HG03558 (cell line): ENCODE measurements around the gene SYNM.

ENCODE experiments used
- ATAC-seq: cut with Tn5 transposase; IDR thresholded peaks from one replicate; pipeline ENCODE4 v1.9.1; 2021; ENCODE audit warnings: moderate number of reproducible peaks; ENCODE audit not compliant: unreplicated experiment; ENCODE audit errors: extremely low read depth

The SYNM gene

GRCh38 chr15:99157456-99157855, 52.6 kb downstream of the SYNM start:
- no peak for ATAC-seq

- no peak for ATAC-seq
These were observed 53.9 kb downstream of the SYNM start for GRCh38 chr15:99158626-99159412.

- ATAC-seq: no peak
These were observed 58.6 kb downstream of the SYNM start for GRCh38 chr15:99163271-99164062.

GRCh38 chr15:99164119-99164518, 59.2 kb downstream of the SYNM start:
- no peak for ATAC-seq

- ATAC-seq: no peak
These were observed 60.3 kb downstream of the SYNM start for GRCh38 chr15:99165020-99165790.

GRCh38 chr15:99165956-99166689, 61.2 kb downstream of the SYNM start:
- no peak for ATAC-seq

- ATAC-seq: no peak
These were observed 62.3 kb downstream of the SYNM start for GRCh38 chr15:99167201-99167600.

- ATAC-seq: no peak
These were observed 62.8 kb downstream of the SYNM start for GRCh38 chr15:99167640-99168039.

GRCh38 chr15:99168601-99169580, 64.0 kb downstream of the SYNM start:
- no peak for ATAC-seq

GRCh38 chr15:99169769-99170311, 65.0 kb downstream of the SYNM start:
- ATAC-seq: no peak

GRCh38 chr15:99170476-99171065, 65.7 kb downstream of the SYNM start:
- no peak for ATAC-seq

GRCh38 chr15:99172171-99172570, 67.3 kb downstream of the SYNM start:
- ATAC-seq: no peak

- ATAC-seq: no peak
These were observed 68.1 kb downstream of the SYNM start for GRCh38 chr15:99172989-99173388.

GRCh38 chr15:99174567-99175395, 69.9 kb downstream of the SYNM start:
- no peak for ATAC-seq

- no peak for ATAC-seq
These were observed 71.9 kb downstream of the SYNM start for GRCh38 chr15:99176757-99177156.

- ATAC-seq: no peak
These were observed 72.8 kb downstream of the SYNM start for GRCh38 chr15:99177679-99178078.
